ENCODE results near the gene ZNF789.

- TF ChIP-seq DPF2 (IDR thresholded peaks at IDR 0.05) (no peak), POLR2A (IDR thresholded peaks at IDR 0.05; ENCODE audit: low read depth, low read length) (peak; percentile 49; the same call in 1 of the 2 replicates), TCF3 (IDR thresholded peaks at IDR 0.05; ENCODE audit: borderline replicate concordance, insufficient read depth, low read depth, low read length) (no peak), EGR1 (IDR thresholded peaks at IDR 0.05; ENCODE audit: borderline replicate concordance in 1 of 2, low read depth in 2 of 2, low read length in 2 of 2) (no peak), RFX5 (IDR thresholded peaks at IDR 0.05; ENCODE audit: low read depth, low read length) (no peak), CTCF (IDR thresholded peaks at IDR 0.05 in 2 of 3, conservative IDR thresholded peaks at IDR 0.05 in 1 of 3; ENCODE audit: control insufficient read depth in 2 of 3, extremely low read depth in 1 of 3, insufficient read depth in 1 of 3, low read depth in 3 of 3, low read length in 3 of 3) (no peak), CEBPZ (IDR thresholded peaks at IDR 0.05; ENCODE audit: low read depth, low read length) (no peak), CEBPB (IDR thresholded peaks at IDR 0.05; ENCODE audit: borderline replicate concordance in 1 of 2, low read depth in 2 of 2, low read length in 2 of 2) (no peak), SMC3 (IDR thresholded peaks at IDR 0.05; ENCODE audit: borderline replicate concordance, low read length) (no peak), MEF2A (IDR thresholded peaks at IDR 0.05; ENCODE audit: insufficient read depth, low read depth, low read length) (no peak), ELK1 (IDR thresholded peaks at IDR 0.05; ENCODE audit: low read depth, low read length) (no peak), E2F8 (IDR thresholded peaks at IDR 0.05; ENCODE audit: low read depth, partially characterized antibody) (no peak), ZBTB4 (CRISPR knock-in tag; IDR thresholded peaks at IDR 0.05) (no peak)
Measured at GRCh38 chr7:99460651-99461050, 12.0 kb upstream of the ZNF789 start.
